ENCODE measurements around the gene R3HDM4. TPM values are rescaled to one million over a fixed set of nuclear protein-coding genes. Genes with fewer than 3 reads are reported as not detected.

R3HDM4 gene
- polyA plus RNA-seq, 2 of the 4 experiments (the other 2 are of a cell fraction), result 22.7 to 24.8 TPM

GRCh38 chr19:866769-867300 is 46.2 kb downstream of the R3HDM4 start:
- 82% methylated on average over 12 of the region's 38 CpGs for WGBS (ENCODE audit: missing lambda C conversion rate)
- Histone ChIP-seq H3K4me2 (no peak overlapping the region), H3K9me3 (no peaks in the 10 kb centered on the region), H3K27ac (no peak overlapping the region; a peak in 1 of 6 replicates), H3K4me3 (no peak overlapping the region), H3K4me1 (peaks cover 34% of the 10 kb centered on the region)
- ChIA-PET CTCF (interaction anchor here (3.1 kb wide), 1 partner anchor 10 kb away, joined by 13 read pairs; no protein-coding TSS in a partner anchor), POLR2A (no interaction called here)
- TF ChIP-seq NR3C1 (IDR thresholded peaks at IDR 0.05), result no peak
- TF ChIP-seq HES2 (IDR thresholded peaks at IDR 0.05), result no peak
- TF ChIP-seq E2F6 (IDR thresholded peaks at IDR 0.05; ENCODE audit: borderline replicate concordance, low read depth), result no peak
- TF ChIP-seq RAD21 (conservative IDR thresholded peaks at IDR 0.05 in 1 of 2, IDR thresholded peaks at IDR 0.05 in 1 of 2), result no peak
- no peak for TF ChIP-seq CEBPB (IDR thresholded peaks at IDR 0.05)
- TF ChIP-seq EHF (CRISPR knock-in tag; IDR thresholded peaks at IDR 0.05), result no peak
- TF ChIP-seq CBX8 (IDR thresholded peaks at IDR 0.05), result no peak
- no peak for TF ChIP-seq EP300 (IDR thresholded peaks at IDR 0.05)
- no peak for TF ChIP-seq POLR2A (IDR thresholded peaks at IDR 0.05; ENCODE audit: low read length)
- TF ChIP-seq ZSCAN20 (CRISPR knock-in tag; IDR thresholded peaks at IDR 0.05), result no peak
- no peak for TF ChIP-seq JUNB (IDR thresholded peaks at IDR 0.05)
- no peak for TF ChIP-seq PBX3 (IDR thresholded peaks at IDR 0.05)
- no peak for TF ChIP-seq RNF2 (IDR thresholded peaks at IDR 0.05; ENCODE audit: borderline replicate concordance, low read depth)
- TF ChIP-seq SREBF2 (IDR thresholded peaks at IDR 0.05), result no peak
- no peak for TF ChIP-seq ZNF302 (CRISPR knock-in tag; IDR thresholded peaks at IDR 0.05)
- TF ChIP-seq USF2 (IDR thresholded peaks at IDR 0.05), result no peak
- no peak for TF ChIP-seq KDM1A (IDR thresholded peaks at IDR 0.05; ENCODE audit: low read depth)
- TF ChIP-seq CTCF (IDR thresholded peaks at IDR 0.05), result no peak
- FAIRE-seq (no peak), DNase-seq (ENCODE audit: low read depth in 1 of 2, low spot score in 1 of 2) (no peak), ATAC-seq (no peak)

- Histone ChIP-seq H3K27ac (no peak overlapping the region), H3K4me3 (no peak overlapping the region), H3K4me1 (peaks cover 19% of the 10 kb centered on the region), H3K9me3 (no peaks in the 10 kb centered on the region), H3K4me2 (no peak overlapping the region)
- DNase-seq (ENCODE audit: low read depth in 1 of 2, low spot score in 1 of 2) (no peak), FAIRE-seq (no peak), ATAC-seq (no peak)
- POLR2A ChIA-PET, result no interaction called here
- TF ChIP-seq RCOR1 (IDR thresholded peaks at IDR 0.05; ENCODE audit: low read depth, low read length) (no peak), JUN (IDR thresholded peaks at IDR 0.05) (no peak), PHF8 (IDR thresholded peaks at IDR 0.05; ENCODE audit: borderline replicate concordance, low read depth) (no peak), RARB (CRISPR knock-in tag; IDR thresholded peaks at IDR 0.05) (no peak), HDAC2 (IDR thresholded peaks at IDR 0.05) (no peak), POLR2A (IDR thresholded peaks at IDR 0.05; ENCODE audit: low read length) (no peak), FOSL2 (IDR thresholded peaks at IDR 0.05) (no peak), FOSL2 (CRISPR knock-in tag; IDR thresholded peaks at IDR 0.05) (no peak), USF2 (IDR thresholded peaks at IDR 0.05) (no peak), BCL3 (IDR thresholded peaks at IDR 0.05) (no peak), TP53 (CRISPR knock-in tag; IDR thresholded peaks at IDR 0.05) (no peak), EHMT2 (IDR thresholded peaks at IDR 0.05; ENCODE audit: low read depth) (no peak), CHD4 (IDR thresholded peaks at IDR 0.05; ENCODE audit: borderline replicate concordance) (no peak), RNF2 (IDR thresholded peaks at IDR 0.05; ENCODE audit: borderline replicate concordance, low read depth) (no peak), ESRRA (IDR thresholded peaks at IDR 0.05; ENCODE audit: borderline replicate concordance, low read length) (no peak), FOXS1 (CRISPR knock-in tag; IDR thresholded peaks at IDR 0.05) (no peak), SMC3 (IDR thresholded peaks at IDR 0.05) (no peak), MAX (IDR thresholded peaks at IDR 0.05) (no peak)
- WGBS (ENCODE audit: missing lambda C conversion rate), result 92% methylated on average over 7 of the region's 7 CpGs
- CTCF ChIA-PET, result interaction anchor here (0.6 to 1.1 kb wide), 3 partner anchors 14 to 168 kb away, joined by 3 to 4 read pairs (median 3); no protein-coding TSS in a partner anchor
Observed at GRCh38 chr19:863315-863620, 49.8 kb downstream of the R3HDM4 start.

Measured in A549 (cell line).